Aorta (tissue), 5 donors: ENCODE measurements around the gene C2CD4A. TPM values are rescaled to one million over a fixed set of nuclear protein-coding genes. Genes with fewer than 3 reads are reported as not detected.

Experiments used
- ATAC-seq: fragments of 200-7000 bp; cut with Tn5 transposase; one replicate; pipeline ENCODE4 v1.9.1; 2022; ENCODE audit warnings: moderate library complexity; ENCODE audit not compliant: low FRiP score
- DNase-seq, 2 donors: peaks; one replicate each; pipeline ENCODE4 v3.0.0-alpha.2; 2020
- H3K27ac ChIP-seq, 2 donors: one replicate each; pipeline ENCODE4 v1.5.1; 2013; ENCODE audit warnings: low read length in 2 of 2, mild to moderate bottlenecking in 2 of 2, moderate library complexity in 2 of 2, control low read depth in 1 of 2, inconsistent platforms in 1 of 2, low read depth in 1 of 2
- H3K27me3 ChIP-seq, 2 donors: one replicate each; pipeline ENCODE4 v1.6.1; 2013; ENCODE audit warnings: control low read depth in 1 of 2, low read length in 1 of 2, mild to moderate bottlenecking in 1 of 2, moderate library complexity in 1 of 2; ENCODE audit not compliant: insufficient read depth in 2 of 2, control insufficient read depth in 1 of 2
- H3K36me3 ChIP-seq, 2 donors: one replicate each; pipeline ENCODE4 v1.6.1; 2013; ENCODE audit warnings: control low read depth in 1 of 2, low read length in 1 of 2, mild to moderate bottlenecking in 1 of 2; ENCODE audit not compliant: insufficient read depth in 2 of 2, control insufficient read depth in 1 of 2
- H3K4me1 ChIP-seq, 2 donors: one replicate each; pipeline ENCODE4 v1.6.1; 2013; ENCODE audit warnings: low read length in 2 of 2, control low read depth in 1 of 2, mild to moderate bottlenecking in 1 of 2, moderate library complexity in 1 of 2; ENCODE audit not compliant: insufficient read depth in 2 of 2, control insufficient read depth in 1 of 2
- H3K4me3 ChIP-seq, 2 donors: one replicate each; pipeline ENCODE4 v1.5.1; 2013; ENCODE audit warnings: low read length in 2 of 2, control low read depth in 1 of 2, mild to moderate bottlenecking in 1 of 2
- H3K9me3 ChIP-seq: one replicate; pipeline ENCODE4 v1.6.1; 2013; ENCODE audit warnings: mild to moderate bottlenecking, low read length; ENCODE audit not compliant: control insufficient read depth
- WGBS, 2 donors: extraction: QIAGEN DNeasy Blood & Tissue Kit; methylation state at CpG; one replicate each; pipeline ENCODE4 v1.1.7; 2013; 5-methylcytosine and 5-hydroxymethylcytosine counted together
- intact Hi-C, 2 donors: fragments of 100-400 bp; cut with DNase I; formaldehyde crosslinking; loops; one replicate each; pipeline versions ENCODE4 v1.14.2 to v1.15.0; 2022
- polyA plus RNA-seq, 2 donors: library from polyadenylated mRNA; stranded (reverse); fragments of 200-250 nt; gene quantifications; one replicate each; pipeline ENCODE4 v1.2.3, GENCODE V29; 2013
- total RNA-seq, 2 donors: library from RNA; stranded (reverse); fragmentation: NEBNext Ultra II Directional; extraction: Animal tissue kit (Norgen Biotek cat#: 25700); gene quantifications; one replicate each; pipeline ENCODE4 v1.2.1, GENCODE V29; 2021
- donor health status: healthy with polysubstance abuse.
- donor health status: Bipolar disorder and iron deficiency.
- donor health status: DM: no; HTN: no; CAD: no.
- donor health status: DM: no; HTN: no; CAD: no.
- donor health status: DM: yes; HTN: yes; CAD: no.

The C2CD4A gene
- total and polyA plus RNA-seq, 4 donors, result 0.19 to 0.36 TPM; not detected in 2

GRCh38 chr15:62112616-62113593 lies 46.1 kb downstream of the C2CD4A start:
- Histone ChIP-seq H3K27me3 (no peaks in the 10 kb centered on the region), H3K4me1 (no peaks in the 10 kb centered on the region), H3K4me3 (no peak overlapping the region), H3K27ac (no peak overlapping the region), H3K9me3 (no peaks in the 10 kb centered on the region), H3K36me3 (no peaks in the 10 kb centered on the region)
- intact Hi-C loops, result no loop called here
- 50 to 53% methylated on average over 11 of the region's 11 CpGs for WGBS, 2 donors
- no peak for DNase-seq
- no peak for ATAC-seq

- Histone ChIP-seq H3K27me3 (no peaks in the 10 kb centered on the region), H3K27ac (no peak overlapping the region), H3K36me3 (no peaks in the 10 kb centered on the region), H3K4me3 (no peak overlapping the region), H3K4me1 (no peaks in the 10 kb centered on the region), H3K9me3 (no peaks in the 10 kb centered on the region)
- no peak for ATAC-seq
- no peak for DNase-seq
- 36 to 40% methylated on average over 1 of the region's 1 CpG for WGBS, 2 donors
- intact Hi-C loops, result no loop called here
Measured at GRCh38 chr15:62115847-62116246, 49.1 kb downstream of the C2CD4A start.

- ATAC-seq, result peak; percentile 9
Measured at GRCh38 chr15:62118520-62119226, 51.9 kb downstream of the C2CD4A start.

GRCh38 chr15:62119227-62119864 lies 52.6 kb downstream of the C2CD4A start:
- Histone ChIP-seq H3K27ac (peak overlapping the region in 1 of 2 donors; percentile 56), H3K4me3 (no peak overlapping the region)
- WGBS, 2 donors, result 47 to 49% methylated on average over 7 of the region's 7 CpGs

More at GRCh38 chr15:62118520-62119226, 51.9 kb downstream of the C2CD4A start:
- no peaks in the 10 kb centered on the region for H3K36me3 ChIP-seq
- DNase-seq, result no peak
- no peak overlapping the region for H3K27ac ChIP-seq
- intact Hi-C loops, result no loop called here
- no peaks in the 10 kb centered on the region for H3K27me3 ChIP-seq
- H3K4me3 ChIP-seq, result no peak overlapping the region
- H3K4me1 ChIP-seq, result no peaks in the 10 kb centered on the region
- H3K9me3 ChIP-seq, result no peaks in the 10 kb centered on the region
- 81 to 83% methylated on average over 7 of the region's 7 CpGs for WGBS, 2 donors

GRCh38 chr15:62119874-62120273 lies 53.1 kb downstream of the C2CD4A start:
- DNase-seq, result no peak
- no peaks in the 10 kb centered on the region for H3K36me3 ChIP-seq
- H3K27me3 ChIP-seq, result no peaks in the 10 kb centered on the region
- H3K27ac ChIP-seq, result no peak overlapping the region
- intact Hi-C loops, result no loop called here
- ATAC-seq, result no peak
- 88 to 90% methylated on average over 3 of the region's 3 CpGs for WGBS, 2 donors
- no peak overlapping the region for H3K4me3 ChIP-seq
- no peaks in the 10 kb centered on the region for H3K4me1 ChIP-seq
- no peaks in the 10 kb centered on the region for H3K9me3 ChIP-seq

More at GRCh38 chr15:62119227-62119864, 52.6 kb downstream of the C2CD4A start:
- no peak for DNase-seq
- Histone ChIP-seq H3K9me3 (no peaks in the 10 kb centered on the region), H3K36me3 (no peaks in the 10 kb centered on the region), H3K27me3 (no peaks in the 10 kb centered on the region), H3K4me1 (no peaks in the 10 kb centered on the region)
- ATAC-seq, result peak; percentile 81
- intact Hi-C loops, result no loop called here

Other genes with a start within 250 kb of the C2CD4A start
- gene VPS13C, start 6.5 kb upstream of the C2CD4A start, total RNA-seq, result 100 to 1,000 TPM in 1 of 2 donors, 10 to 100 TPM in 1; 94.9 to 123 TPM
- gene VPS13C, start 6.5 kb upstream of the C2CD4A start, polyA plus RNA-seq, result 10 to 100 TPM in 1 of 2 donors, 1 to 10 TPM in 1; 3.1 to 26.3 TPM
- gene C2CD4B, start 98.3 kb downstream of the C2CD4A start, total RNA-seq, result 1 to 10 TPM; 3.3 to 4.4 TPM
- gene C2CD4B, start 98.3 kb downstream of the C2CD4A start, polyA plus RNA-seq, result under 1 TPM in 1 of 2 donors, not detected in 1; 0.56 TPM